NCI-H2029 treated with DMSO at 0.1 percent for 48 hours (cell line): ENCODE results near the gene APLNR.
"Not testable (repeated sequence)": the region's sequence is repeated elsewhere in the genome, so short reads cannot be mapped to it uniquely, and the experiment has no call there.

Experiments used
- DNase-seq: peaks from one replicate; lab custom pipeline; 2025; lab: John Stamatoyannopoulos, UW

APLNR gene

GRCh38 chr11:57237204-57237681 lies at the start of gene APLNR:
TSS of gene APLNR (minus strand) at chr11:57237250. CDS start at chr11:57237004, 246 bp downstream.
- DNase-seq = no peak

GRCh38 chr11:57283231-57283990 lies 46.4 kb upstream of the APLNR start:
- DNase-seq = no peak

- DNase-seq = not testable (repeated sequence)
These were observed 44.5 kb upstream of the APLNR start for GRCh38 chr11:57281546-57281945.

- DNase-seq = no peak
These were observed 42.1 kb upstream of the APLNR start for GRCh38 chr11:57279116-57279515.

- no peak for DNase-seq
These were observed 41.7 kb upstream of the APLNR start for GRCh38 chr11:57278721-57279095.

GRCh38 chr11:57277845-57278720 lies 41.0 kb upstream of the APLNR start:
- DNase-seq = peak; percentile 43

GRCh38 chr11:57276971-57277675 lies 40.1 kb upstream of the APLNR start:
- no peak for DNase-seq

GRCh38 chr11:57276169-57276970 lies 39.3 kb upstream of the APLNR start:
- no peak for DNase-seq

GRCh38 chr11:57275582-57275981 lies 38.5 kb upstream of the APLNR start:
- no peak for DNase-seq

- no peak for DNase-seq
These were observed 38.0 kb upstream of the APLNR start for GRCh38 chr11:57274904-57275498.

GRCh38 chr11:57273448-57274058 lies 36.5 kb upstream of the APLNR start:
- no peak for DNase-seq

- DNase-seq = no peak
These were observed 32.5 kb upstream of the APLNR start for GRCh38 chr11:57269571-57270021.

- no peak for DNase-seq
These were observed 29.1 kb upstream of the APLNR start for GRCh38 chr11:57266157-57266556.

- DNase-seq = no peak
These were observed 26.3 kb upstream of the APLNR start for GRCh38 chr11:57263351-57263750.

- no peak for DNase-seq
These were observed 25.1 kb upstream of the APLNR start for GRCh38 chr11:57262157-57262556.

GRCh38 chr11:57260937-57261783 lies 24.1 kb upstream of the APLNR start:
- no peak for DNase-seq

GRCh38 chr11:57256119-57256518 lies 19.1 kb upstream of the APLNR start:
- DNase-seq = no peak

- no peak for DNase-seq
These were observed 18.6 kb upstream of the APLNR start for GRCh38 chr11:57255618-57256017.

GRCh38 chr11:57254631-57255030 lies 17.6 kb upstream of the APLNR start:
- no peak for DNase-seq
